BLaER1 treated with 17β-estradiol and CSF1 and Interleukin-3, amounts not matched to agents 10 nM and 100 nM (cell line): ENCODE measurements around the gene IL12RB1.
"Not testable (repeated sequence)": the region's sequence is repeated elsewhere in the genome, so short reads cannot be mapped to it uniquely, and the experiment has no call there.

Source experiments
- H3K27ac ChIP-seq, 11 experiments: shearing (Covaris generic); formaldehyde crosslinking; 2 replicates each; pipeline ENCODE4 v1.8.1; 2022
- H3K27me3 ChIP-seq, 11 experiments: shearing (Covaris generic); formaldehyde crosslinking; 2 replicates each; pipeline ENCODE4 v1.8.1; 2022
- H3K36me3 ChIP-seq, 11 experiments: shearing (Covaris generic); formaldehyde crosslinking; 2 replicates each; pipeline ENCODE4 v1.8.1; 2022
- H3K4me1 ChIP-seq, 10 experiments: shearing (Covaris generic); formaldehyde crosslinking; 2 replicates each; pipeline ENCODE4 v1.8.1; 2022
- H3K4me2 ChIP-seq, 11 experiments: shearing (Covaris generic); formaldehyde crosslinking; 2 replicates each; pipeline ENCODE4 v1.8.1; 2022
- H3K4me3 ChIP-seq, 10 experiments: shearing (Covaris generic); formaldehyde crosslinking; 2 replicates each; pipeline ENCODE4 v1.8.1; 2022
- H3K9ac ChIP-seq, 11 experiments: shearing (Covaris generic); formaldehyde crosslinking; 2 replicates each; pipeline ENCODE4 v1.8.1; 2022
- H3K9me3 ChIP-seq, 11 experiments: shearing (Covaris generic); formaldehyde crosslinking; replicated peaks in 1 of 11; 2 replicates each; pipeline ENCODE4 v1.8.1; 2022
- H4K20me1 ChIP-seq, 11 experiments: shearing (Covaris generic); formaldehyde crosslinking; 2 replicates each; pipeline ENCODE4 v1.8.1; 2022
- Cebpa-rat ChIP-seq, 11 experiments: shearing (Covaris generic); IDR thresholded peaks; 2 replicates each; pipeline ENCODE4 v1.8.1; 2022

Gene IL12RB1

DNA sequence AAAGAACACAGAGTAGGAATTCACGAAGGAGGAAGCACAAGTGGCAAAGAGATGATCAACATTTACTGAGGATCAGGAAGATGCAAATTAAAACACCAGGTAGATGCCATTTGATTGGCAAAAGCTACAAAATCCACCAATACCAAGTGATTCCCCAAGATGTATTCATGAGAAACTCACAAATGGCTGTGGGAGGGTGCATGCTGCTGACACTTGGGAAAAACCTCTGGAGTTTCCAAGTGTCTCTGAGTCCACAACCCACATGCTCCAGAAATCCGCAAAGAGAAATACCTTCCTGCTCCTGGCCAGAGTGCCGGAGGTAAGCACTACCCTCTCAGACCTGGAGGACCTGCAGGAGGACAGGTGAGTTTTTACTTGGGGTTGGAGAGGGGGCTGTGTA, 43.1 kb downstream of the IL12RB1 start:
- Histone ChIP-seq H3K4me3 (no peak overlapping the region), H3K9me3 (peaks cover 3 to 14% (median 8%) of the 10 kb centered on the region in 11 experiments; a peak in 14 of 22 replicates), H3K9ac (peak overlapping the region in 7 of 11 experiments; percentile 68 to 80 (median 75); a peak in 9 of 22 replicates), H3K4me1 (peaks cover 38 to 61% (median 49%) of the 10 kb centered on the region in 10 experiments), H3K27me3 (no peaks in the 10 kb centered on the region), H3K4me2 (peak overlapping the region; percentile 79 to 94 (median 88); a peak in 21 of 22 replicates), H3K27ac (peak overlapping the region in 8 of 11 experiments; percentile 74 to 88 (median 83); a peak in 16 of 22 replicates), H3K36me3 (no peaks in the 10 kb centered on the region), H4K20me1 (no peaks in the 10 kb centered on the region)
- TF ChIP-seq Cebpa-rat (IDR thresholded peaks at IDR 0.05) = no peak

- Histone ChIP-seq H3K4me3 (no peak overlapping the region), H3K4me2 (no peak overlapping the region), H3K9me3 (peaks cover 3 to 14% (median 8%) of the 10 kb centered on the region in 11 experiments; a peak in 14 of 22 replicates), H3K4me1 (peaks cover 33 to 60% (median 46%) of the 10 kb centered on the region in 10 experiments), H3K27ac (no peak overlapping the region), H3K27me3 (no peaks in the 10 kb centered on the region), H4K20me1 (no peaks in the 10 kb centered on the region), H3K36me3 (no peaks in the 10 kb centered on the region), H3K9ac (no peak overlapping the region)
- no peak for TF ChIP-seq Cebpa-rat (IDR thresholded peaks at IDR 0.05)
These were observed 45.7 kb downstream of the IL12RB1 start for GRCh38 chr19:18041054-18041453.

GRCh38 chr19:18032102-18032501, 54.6 kb downstream of the IL12RB1 start:
- H3K9ac ChIP-seq, H3K36me3 ChIP-seq, H3K4me3 ChIP-seq: not testable (repeated sequence)

DNA sequence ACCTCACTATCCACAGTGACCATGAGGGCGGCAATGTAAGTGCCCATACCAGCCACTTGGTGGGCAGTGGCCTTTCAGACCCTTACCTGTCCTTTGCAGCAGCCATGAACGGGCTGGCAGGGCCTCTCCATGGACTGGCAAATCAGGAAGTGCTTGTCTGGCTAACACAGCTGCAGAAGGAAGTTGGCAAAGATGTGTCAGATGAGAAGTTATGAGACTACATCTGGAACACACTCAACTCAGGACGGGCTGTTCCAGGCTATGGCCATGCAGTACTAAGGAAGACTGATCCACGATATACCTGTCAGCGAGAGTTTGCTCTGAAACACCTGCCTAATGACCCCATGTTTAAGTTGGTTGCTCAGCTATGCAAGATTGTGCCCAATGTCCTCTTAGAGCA, 55.3 kb downstream of the IL12RB1 start:
- not testable (repeated sequence) for H3K36me3 ChIP-seq
- Histone ChIP-seq H3K4me2 (peak overlapping the region; percentile 48 to 80 (median 62)), H3K27ac (peak overlapping the region in 10 of 11 experiments; percentile 18 to 99 (median 60); a peak in 20 of 22 replicates)

More at GRCh38 chr19:18032102-18032501, 54.6 kb downstream of the IL12RB1 start:
- not testable (repeated sequence) for H3K27me3 ChIP-seq, H3K9me3 ChIP-seq, H4K20me1 ChIP-seq
- Histone ChIP-seq H3K4me1 (peaks cover 40 to 57% (median 47%) of the 10 kb centered on the region in 10 experiments), H3K4me2 (peak overlapping the region in 6 of 11 experiments; percentile 23 to 69 (median 34); a peak in 8 of 22 replicates), H3K27ac (peak overlapping the region in 2 of 11 experiments; percentile 38 to 48; a peak in 2 of 22 replicates)

DNA sequence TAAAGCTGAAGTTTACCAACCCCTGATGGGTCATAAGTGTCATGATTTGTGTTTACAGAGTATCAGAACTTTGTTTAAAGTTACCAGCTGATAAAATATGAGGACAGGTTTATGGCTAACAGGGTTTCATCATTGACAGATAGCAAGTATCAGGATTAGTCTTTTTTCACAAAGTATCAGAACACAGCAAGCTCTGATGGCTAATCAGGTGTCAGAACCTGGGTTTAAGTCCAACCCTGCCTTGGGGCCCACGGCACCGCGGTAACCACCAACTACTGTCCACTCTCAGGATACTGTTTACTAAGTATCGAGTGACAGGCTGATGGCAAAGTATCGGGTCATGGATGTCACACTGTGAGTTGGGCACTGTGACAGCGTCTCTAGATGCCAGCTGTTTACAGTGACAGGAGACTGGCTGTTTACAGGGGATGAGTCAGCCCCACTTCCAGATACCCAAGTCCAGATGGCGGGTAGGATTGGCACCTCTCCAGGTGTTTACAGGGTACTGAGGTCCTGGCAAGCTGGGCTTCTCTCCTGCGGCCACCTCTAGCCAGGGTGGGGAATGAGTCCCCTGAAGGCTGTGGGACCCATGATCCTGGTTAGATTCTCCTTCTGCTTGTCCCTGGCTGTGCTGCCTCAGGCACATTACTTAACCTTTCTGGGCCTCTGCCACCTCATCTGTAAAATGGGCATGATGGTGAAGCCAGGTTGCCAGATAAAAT, 57.0 kb downstream of the IL12RB1 start:
- Histone ChIP-seq H3K27me3 (no peaks in the 10 kb centered on the region), H3K9ac (peak overlapping the region in 4 of 11 experiments; percentile 1 to 29 (median 14); a peak in 4 of 22 replicates), H3K4me3 (no peak overlapping the region), H3K4me2 (peak overlapping the region in 8 of 11 experiments; percentile 5 to 45 (median 26); a peak in 10 of 22 replicates), H3K27ac (peak overlapping the region in 7 of 11 experiments; percentile 2 to 99 (median 37); a peak in 9 of 22 replicates), H3K36me3 (no peaks in the 10 kb centered on the region), H4K20me1 (no peaks in the 10 kb centered on the region), H3K9me3 (no peaks in the 10 kb centered on the region), H3K4me1 (peaks cover 48 to 73% (median 59%) of the 10 kb centered on the region in 10 experiments)
- no peak for TF ChIP-seq Cebpa-rat (IDR thresholded peaks at IDR 0.05)

More for the DNA sequence above, 55.3 kb downstream of the IL12RB1 start:
- peaks cover 46 to 57% (median 50%) of the 10 kb centered on the region in 10 experiments for H3K4me1 ChIP-seq
- not testable (repeated sequence) for H3K9me3 ChIP-seq, H3K27me3 ChIP-seq, H4K20me1 ChIP-seq, H3K4me3 ChIP-seq
- H3K9ac ChIP-seq = peak overlapping the region in 2 of 11 experiments; percentile 16 to 26; a peak in 1 of 22 replicates

- peak overlapping the region in 7 of 11 experiments; percentile 19 to 100 (median 40); a peak in 9 of 22 replicates for H3K27ac ChIP-seq
- no peak overlapping the region for H3K9ac ChIP-seq
- peak overlapping the region in 1 of 11 experiments; percentile 22; a peak in 2 of 22 replicates for H3K4me2 ChIP-seq
- no peaks in the 10 kb centered on the region for H3K9me3 ChIP-seq
- H3K4me1 ChIP-seq = peaks cover 62 to 90% (median 73%) of the 10 kb centered on the region in 10 experiments
- H3K36me3 ChIP-seq = no peaks in the 10 kb centered on the region
- no peaks in the 10 kb centered on the region for H3K27me3 ChIP-seq
- TF ChIP-seq Cebpa-rat (IDR thresholded peaks at IDR 0.05) = no peak
- no peaks in the 10 kb centered on the region for H4K20me1 ChIP-seq
- no peak overlapping the region for H3K4me3 ChIP-seq
These were observed 59.6 kb downstream of the IL12RB1 start for GRCh38 chr19:18027151-18027550.

- peak overlapping the region; percentile 93 to 100 (median 99) for H3K27ac ChIP-seq
- H3K4me3 ChIP-seq = peak overlapping the region; percentile 11 to 65 (median 49); a peak in 19 of 20 replicates
- H3K9ac ChIP-seq = peak overlapping the region; percentile 82 to 91 (median 89)
- H3K9me3 ChIP-seq = no peaks in the 10 kb centered on the region
- no peak for TF ChIP-seq Cebpa-rat (IDR thresholded peaks at IDR 0.05)
- no peaks in the 10 kb centered on the region for H3K36me3 ChIP-seq
- peaks cover 59 to 76% (median 71%) of the 10 kb centered on the region in 10 experiments for H3K4me1 ChIP-seq
- H4K20me1 ChIP-seq = no peaks in the 10 kb centered on the region
- H3K27me3 ChIP-seq = no peaks in the 10 kb centered on the region
- peak overlapping the region; percentile 85 to 99 (median 92) for H3K4me2 ChIP-seq
These were observed 63.0 kb downstream of the IL12RB1 start for GRCh38 chr19:18023622-18024251.

DNA sequence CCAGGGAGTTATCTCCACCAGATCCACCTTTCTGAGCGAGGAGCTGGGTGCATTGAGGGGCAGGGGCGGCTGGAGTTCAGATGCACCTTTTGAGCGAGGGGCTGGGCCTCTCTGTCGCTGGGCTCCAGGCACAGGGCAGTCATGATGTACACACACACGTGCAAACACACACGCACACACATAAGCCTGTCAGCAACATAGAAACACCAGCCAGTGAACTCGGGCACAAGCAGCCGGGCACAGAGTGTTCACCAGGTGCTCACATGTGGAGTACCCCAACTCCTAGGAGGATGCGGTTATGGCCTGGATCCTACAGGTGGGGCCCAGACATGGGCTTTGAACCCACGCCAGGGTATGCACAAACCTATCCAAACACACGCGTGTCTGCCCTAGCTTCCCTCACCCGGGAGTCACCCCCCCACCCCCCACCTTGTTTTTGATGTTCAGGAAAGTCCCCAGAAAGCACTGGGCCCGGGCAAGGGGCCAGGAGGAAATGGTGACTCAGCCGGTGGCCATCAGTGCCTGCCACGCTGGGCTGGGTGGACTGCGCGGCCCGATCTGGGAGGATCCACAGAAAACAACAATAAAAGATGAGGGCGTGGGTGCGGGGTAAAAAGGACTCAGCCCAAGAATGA, 65.5 kb downstream of the IL12RB1 start:
- peak overlapping the region; percentile 93 to 100 (median 99) for H3K27ac ChIP-seq
- peaks cover 74 to 96% (median 84%) of the 10 kb centered on the region in 10 experiments for H3K4me1 ChIP-seq
- H3K4me2 ChIP-seq = peak overlapping the region; percentile 85 to 99 (median 92)
- H3K9me3 ChIP-seq = no peaks in the 10 kb centered on the region
- H3K4me3 ChIP-seq = peak overlapping the region in 7 of 10 experiments; percentile 28 to 65 (median 51); a peak in 9 of 20 replicates
- no peaks in the 10 kb centered on the region for H3K27me3 ChIP-seq
- H3K9ac ChIP-seq = peak overlapping the region; percentile 74 to 91 (median 89); a peak in 20 of 22 replicates
- no peak for TF ChIP-seq Cebpa-rat (IDR thresholded peaks at IDR 0.05)
- H4K20me1 ChIP-seq = no peaks in the 10 kb centered on the region
- no peaks in the 10 kb centered on the region; a peak in 1 of 22 replicates for H3K36me3 ChIP-seq
